ENCODE data around the gene CUX1. TPM values are rescaled to one million over a fixed set of nuclear protein-coding genes. Genes with fewer than 3 reads are reported as not detected.
"Not testable (repeated sequence)": the region's sequence is repeated elsewhere in the genome, so short reads cannot be mapped to it uniquely, and the experiment has no call there.

CUX1 gene
- total RNA-seq, 1 experiment from 2014 or later = 39.6 TPM

DNA sequence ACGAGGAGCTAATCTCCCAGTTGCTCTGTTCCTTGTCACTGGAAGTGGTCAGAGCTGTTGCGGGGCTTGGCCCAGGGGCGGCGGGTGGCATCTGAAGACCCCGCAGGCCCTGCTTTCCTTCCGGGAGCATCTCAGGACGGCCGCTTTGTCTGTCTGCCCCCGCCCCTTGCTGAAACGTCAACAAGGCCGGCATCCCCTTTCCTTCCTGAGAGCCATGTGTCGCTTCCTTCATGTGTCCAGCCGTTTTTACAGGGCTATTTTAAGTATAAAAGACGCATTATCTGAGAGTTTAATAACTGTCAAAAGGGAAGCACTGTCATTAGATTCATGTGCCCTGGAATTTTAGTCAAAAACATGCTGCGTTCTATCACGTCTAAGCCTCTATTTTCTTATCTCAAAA, 110.4 kb downstream of the CUX1 start:
- Histone ChIP-seq H3K79me2 (ENCODE audit: low read length) (peaks cover 83% of the 10 kb centered on the region), H3K27ac (ENCODE audit: low read length) (no peak overlapping the region)
- no TSS peak for BruUV-seq (replicated peaks)

DNA sequence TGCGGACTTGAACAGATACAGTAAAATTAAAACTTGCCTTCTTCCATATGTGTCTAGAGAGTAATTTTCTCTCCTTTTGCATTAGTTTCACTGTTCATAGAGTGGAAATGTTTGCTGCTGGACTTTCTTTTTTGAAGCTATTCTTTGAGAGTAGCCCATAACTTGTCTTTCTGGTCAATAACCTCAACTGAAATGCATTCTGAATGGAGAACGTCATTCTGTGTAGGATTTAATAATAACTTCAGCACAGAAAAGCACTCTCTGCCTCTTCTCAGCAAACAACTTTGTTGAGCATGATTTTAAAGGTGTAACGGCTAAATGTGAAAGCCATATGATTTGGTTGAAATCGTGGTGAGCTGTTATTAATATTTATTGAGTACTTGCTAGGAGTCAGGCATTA, 111.8 kb downstream of the CUX1 start:
- H3K4me1 ChIP-seq (ENCODE audit: insufficient read depth, low read length) = peaks cover 14% of the 10 kb centered on the region; the same call in 1 of the 2 replicates
- no peaks in the 10 kb centered on the region for H3K27me3 ChIP-seq (ENCODE audit: low read length)
- BruUV-seq (replicated peaks) = no TSS peak
- ChIA-PET CTCF (no interaction called here), POLR2A (ENCODE audit: unreplicated experiment) (no interaction called here)
- no peak overlapping the region for H3K4me2 ChIP-seq (ENCODE audit: low read length)
- peak overlapping the region; percentile 55 for H3K27ac ChIP-seq (ENCODE audit: low read length)
- H3K9ac ChIP-seq (ENCODE audit: low read length) = no peak overlapping the region
- peaks cover 83% of the 10 kb centered on the region for H3K79me2 ChIP-seq (ENCODE audit: low read length)
- H4K20me1 ChIP-seq (ENCODE audit: low read length) = no peaks in the 10 kb centered on the region
- ATAC-seq = no peak
- intact Hi-C loops (cut with micrococcal nuclease) = no loop called here
- no peaks in the 10 kb centered on the region for H3F3A ChIP-seq (ENCODE audit: low read length, unreplicated experiment)
- H3K9me3 ChIP-seq (ENCODE audit: low read length) = no peaks in the 10 kb centered on the region
- DNase-seq = no peak
- H3K9me2 ChIP-seq (replicated peaks; ENCODE audit: low read length) = no peaks in the 10 kb centered on the region
- TF ChIP-seq EZH2 (IDR thresholded peaks at IDR 0.05; ENCODE audit: low read length, unreplicated experiment) = no peak
- no peak for TF ChIP-seq EZH2phosphoT487 (IDR thresholded peaks at IDR 0.05; ENCODE audit: borderline replicate concordance, low read length)
- TF ChIP-seq, protein P1, sequence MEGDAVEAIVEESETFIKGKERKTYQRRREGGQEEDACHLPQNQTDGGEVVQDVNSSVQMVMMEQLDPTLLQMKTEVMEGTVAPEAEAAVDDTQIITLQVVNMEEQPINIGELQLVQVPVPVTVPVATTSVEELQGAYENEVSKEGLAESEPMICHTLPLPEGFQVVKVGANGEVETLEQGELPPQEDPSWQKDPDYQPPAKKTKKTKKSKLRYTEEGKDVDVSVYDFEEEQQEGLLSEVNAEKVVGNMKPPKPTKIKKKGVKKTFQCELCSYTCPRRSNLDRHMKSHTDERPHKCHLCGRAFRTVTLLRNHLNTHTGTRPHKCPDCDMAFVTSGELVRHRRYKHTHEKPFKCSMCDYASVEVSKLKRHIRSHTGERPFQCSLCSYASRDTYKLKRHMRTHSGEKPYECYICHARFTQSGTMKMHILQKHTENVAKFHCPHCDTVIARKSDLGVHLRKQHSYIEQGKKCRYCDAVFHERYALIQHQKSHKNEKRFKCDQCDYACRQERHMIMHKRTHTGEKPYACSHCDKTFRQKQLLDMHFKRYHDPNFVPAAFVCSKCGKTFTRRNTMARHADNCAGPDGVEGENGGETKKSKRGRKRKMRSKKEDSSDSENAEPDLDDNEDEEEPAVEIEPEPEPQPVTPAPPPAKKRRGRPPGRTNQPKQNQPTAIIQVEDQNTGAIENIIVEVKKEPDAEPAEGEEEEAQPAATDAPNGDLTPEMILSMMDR (conservative IDR thresholded peaks at IDR 0.05; ENCODE audit: low read depth, low read length) = no peak
- no peak overlapping the region for H3K4me3 ChIP-seq (ENCODE audit: low read length)
- no peak overlapping the region for H2AFZ ChIP-seq (ENCODE audit: low read length)
- H3K36me3 ChIP-seq (ENCODE audit: low read depth, low read length) = no peaks in the 10 kb centered on the region

More for the DNA sequence above, 110.4 kb downstream of the CUX1 start:
- ChIA-PET POLR2A (ENCODE audit: unreplicated experiment) (no interaction called here), CTCF (no interaction called here)
- Histone ChIP-seq H3K4me1 (ENCODE audit: insufficient read depth, low read length) (peaks cover 28% of the 10 kb centered on the region), H3F3A (ENCODE audit: low read length, unreplicated experiment) (no peaks in the 10 kb centered on the region), H3K9ac (ENCODE audit: low read length) (no peak overlapping the region), H3K27me3 (ENCODE audit: low read length) (no peaks in the 10 kb centered on the region), H3K9me2 (replicated peaks; ENCODE audit: low read length) (no peaks in the 10 kb centered on the region), H3K4me3 (ENCODE audit: low read length) (no peak overlapping the region), H3K9me3 (ENCODE audit: low read length) (no peaks in the 10 kb centered on the region), H3K4me2 (ENCODE audit: low read length) (no peak overlapping the region), H4K20me1 (ENCODE audit: low read length) (no peaks in the 10 kb centered on the region), H3K36me3 (ENCODE audit: low read depth, low read length) (no peaks in the 10 kb centered on the region), H2AFZ (ENCODE audit: low read length) (no peak overlapping the region)
- intact Hi-C loops (cut with micrococcal nuclease) = no loop called here
- DNase-seq = no peak
- ATAC-seq = no peak
- TF ChIP-seq EZH2phosphoT487 (IDR thresholded peaks at IDR 0.05; ENCODE audit: borderline replicate concordance, low read length) (no peak), EZH2 (IDR thresholded peaks at IDR 0.05; ENCODE audit: low read length, unreplicated experiment) (no peak)
- TF ChIP-seq, protein P1 (conservative IDR thresholded peaks at IDR 0.05; ENCODE audit: low read depth, low read length) = no peak

DNA sequence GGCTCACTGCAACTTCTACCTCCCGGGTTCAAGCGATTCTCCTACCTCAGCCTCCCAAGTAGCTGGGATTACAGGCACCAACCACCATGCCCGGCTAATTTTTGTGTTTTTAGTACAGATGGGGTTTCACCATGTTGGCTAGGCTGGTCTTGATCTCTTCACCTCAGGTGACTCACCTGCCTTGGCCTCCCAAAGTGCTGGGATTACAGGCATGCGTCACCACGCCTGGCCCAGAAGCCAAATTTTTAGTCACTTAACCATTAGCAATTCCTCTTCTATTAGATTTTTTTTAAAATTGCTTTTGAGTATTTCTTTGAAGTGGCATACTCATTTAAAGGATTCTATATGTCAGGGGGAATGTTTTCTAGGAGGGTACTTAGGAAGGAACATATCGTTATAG, 112.5 kb downstream of the CUX1 start:
- H3K4me1 ChIP-seq (ENCODE audit: insufficient read depth, low read length); H4K20me1 ChIP-seq (ENCODE audit: low read length); H3K4me2 ChIP-seq (ENCODE audit: low read length); intact Hi-C loops (cut with micrococcal nuclease); H3K9me2 ChIP-seq (replicated peaks; ENCODE audit: low read length); H3K36me3 ChIP-seq (ENCODE audit: low read depth, low read length); H3F3A ChIP-seq (ENCODE audit: low read length, unreplicated experiment); H3K4me3 ChIP-seq (ENCODE audit: low read length); BruUV-seq (replicated peaks); H3K27me3 ChIP-seq (ENCODE audit: low read length); ATAC-seq; H2AFZ ChIP-seq (ENCODE audit: low read length); POLR2A ChIA-PET (ENCODE audit: unreplicated experiment); CTCF ChIA-PET; H3K9me3 ChIP-seq (ENCODE audit: low read length): not testable (repeated sequence)
- H3K79me2 ChIP-seq (ENCODE audit: low read length) = peaks cover 80% of the 10 kb centered on the region
- H3K9ac ChIP-seq (ENCODE audit: low read length) = peak overlapping the region; percentile 25; the same call in 1 of the 2 replicates
- peak overlapping the region; percentile 59 for H3K27ac ChIP-seq (ENCODE audit: low read length)
- DNase-seq = peak; percentile 57
